Smooth muscle cell (in vitro differentiated cells): ENCODE results near the gene SKOR1. TPM values are rescaled to one million over a fixed set of nuclear protein-coding genes. Genes with fewer than 3 reads are reported as not detected.

Source experiments
- DNase-seq: peaks from one replicate; lab custom pipeline; 2025; ENCODE audit not compliant: unreplicated experiment; lab: John Stamatoyannopoulos, UW
- H2AFZ ChIP-seq: fragments of 200-600 bp; sonication (generic); 2 replicates; pipeline ENCODE4 v1.6.0; 2016; ENCODE audit warnings: antibody characterized with exemption, low read depth, mild to moderate bottlenecking
- H3F3A ChIP-seq: fragments of 200-600 bp; sonication (generic); 2 replicates; pipeline ENCODE4 v1.6.0; 2017; ENCODE audit warnings: antibody characterized with exemption, low read depth
- H3K27ac ChIP-seq: fragments of 200-600 bp; sonication (generic); 2 replicates; pipeline ENCODE4 v1.5.1; 2016; ENCODE audit warnings: low read depth, mild to moderate bottlenecking
- H3K27me3 ChIP-seq: fragments of 200-600 bp; sonication (generic); 2 replicates; pipeline ENCODE4 v1.6.1; 2016; ENCODE audit warnings: low read depth, mild to moderate bottlenecking
- H3K36me3 ChIP-seq: fragments of 200-600 bp; sonication (generic); 2 replicates; pipeline ENCODE4 v1.5.1; 2016; ENCODE audit warnings: low read depth
- H3K4me1 ChIP-seq: fragments of 200-600 bp; sonication (generic); 2 replicates; pipeline ENCODE4 v1.5.1; 2016; ENCODE audit warnings: low read depth
- H3K4me2 ChIP-seq: fragments of 200-600 bp; sonication (generic); 2 replicates; pipeline ENCODE4 v1.6.0; 2016; ENCODE audit warnings: mild to moderate bottlenecking
- H3K4me3 ChIP-seq: fragments of 200-600 bp; sonication (generic); 2 replicates; pipeline ENCODE4 v1.5.1; 2016; ENCODE audit warnings: mild to moderate bottlenecking
- H3K79me2 ChIP-seq: fragments of 200-600 bp; sonication (generic); 2 replicates; pipeline ENCODE4 v1.6.0; 2016; ENCODE audit warnings: low read depth, mild to moderate bottlenecking
- H3K9ac ChIP-seq: fragments of 200-600 bp; sonication (generic); 2 replicates; pipeline ENCODE4 v1.6.0; 2016; ENCODE audit warnings: low read depth
- H3K9me3 ChIP-seq: fragments of 200-600 bp; sonication (generic); replicated peaks from 2 replicates; pipeline ENCODE4 v1.5.1; 2016; ENCODE audit warnings: low read depth
- H4K20me1 ChIP-seq: fragments of 200-600 bp; sonication (generic); 2 replicates; pipeline ENCODE4 v1.6.0; 2016; ENCODE audit warnings: low read depth
- CTCF ChIP-seq: fragments of 200-600 bp; sonication (generic); IDR thresholded peaks from 2 replicates; pipeline ENCODE4 v1.5.1; 2017; ENCODE audit warnings: borderline replicate concordance, mild to moderate bottlenecking, antibody characterized with exemption; ENCODE audit not compliant: insufficient read depth, poor library complexity, severe bottlenecking
- WGBS: methylation state at CpG from one replicate; pipeline ENCODE4 v1.1.7; 2016; ENCODE audit warnings: low lambda C conversion rate; 5-methylcytosine and 5-hydroxymethylcytosine counted together
- polyA plus RNA-seq: library from polyadenylated mRNA; unstranded; fragments of >200 nt; fragmentation: Nextera tagmentation; extraction: Ambion mirVana; gene quantifications from 2 replicates; pipeline ENCODE4 v1.2.1, GENCODE V29; 2016
- total RNA-seq: library from RNA; depleted of rRNA; stranded (reverse); fragments of >200 nt; gene quantifications from 2 replicates; pipeline ENCODE4 v1.2.3, GENCODE V29; 2014

The SKOR1 gene
- total and polyA plus RNA-seq, 2 experiments from 2014 or later: 0.04 to 0.21 TPM

DNA sequence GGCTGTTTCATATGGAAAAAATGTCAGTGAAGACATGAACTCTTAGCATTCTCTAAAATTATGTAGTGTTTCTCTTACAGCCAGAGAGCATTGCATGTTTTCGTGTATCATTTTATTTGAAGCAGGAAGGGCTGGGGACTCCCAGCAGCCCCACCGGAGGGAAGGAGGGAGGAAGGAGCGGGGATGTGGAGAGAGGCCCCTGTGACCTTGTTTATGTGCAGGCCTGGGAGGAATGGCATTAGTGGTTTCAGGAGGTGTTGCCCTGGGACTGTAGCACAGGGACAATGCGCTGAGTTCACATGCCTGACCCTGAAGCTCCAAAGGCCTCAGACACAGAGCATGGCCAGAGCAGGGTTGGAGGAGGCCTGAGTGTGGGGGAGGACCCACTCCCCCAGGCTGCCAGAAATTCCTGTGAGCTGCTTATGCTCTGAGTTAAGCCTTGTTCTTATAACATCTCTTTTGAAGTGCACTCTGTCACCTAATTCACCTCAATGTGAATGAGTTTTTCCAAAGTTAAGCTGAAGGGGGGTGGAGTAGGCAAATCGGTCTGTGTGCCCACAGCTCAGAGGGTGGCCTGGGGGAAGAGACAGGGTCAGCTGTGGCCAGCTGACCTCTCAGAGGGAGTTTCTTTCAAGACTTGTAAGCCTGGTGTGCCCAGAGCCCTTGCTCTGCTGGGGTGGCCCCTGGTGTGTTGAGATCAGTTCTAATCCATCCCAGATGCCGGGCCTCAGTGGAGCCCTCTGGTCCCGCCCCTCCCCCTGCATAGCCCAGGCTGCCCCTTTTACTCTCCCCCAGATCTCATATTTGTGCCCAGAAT is 18.5 kb downstream of the SKOR1 start:
- H3K4me3 ChIP-seq: no peak overlapping the region
- no peak overlapping the region for H3K9ac ChIP-seq
- no peaks in the 10 kb centered on the region for H3K9me3 ChIP-seq
- no peak overlapping the region for H2AFZ ChIP-seq
- H3K36me3 ChIP-seq: no peaks in the 10 kb centered on the region
- peaks cover 38% of the 10 kb centered on the region for H3K4me1 ChIP-seq
- TF ChIP-seq CTCF: no peak
- DNase-seq: no peak
- no peaks in the 10 kb centered on the region for H3K79me2 ChIP-seq
- peaks cover 14% of the 10 kb centered on the region for H3F3A ChIP-seq
- H3K27me3 ChIP-seq: no peaks in the 10 kb centered on the region
- 17% methylated on average over 7 of the region's 7 CpGs for WGBS
- no peaks in the 10 kb centered on the region for H4K20me1 ChIP-seq
- H3K27ac ChIP-seq: peak overlapping the region; percentile 50
- peak overlapping the region; percentile 55 for H3K4me2 ChIP-seq

DNA sequence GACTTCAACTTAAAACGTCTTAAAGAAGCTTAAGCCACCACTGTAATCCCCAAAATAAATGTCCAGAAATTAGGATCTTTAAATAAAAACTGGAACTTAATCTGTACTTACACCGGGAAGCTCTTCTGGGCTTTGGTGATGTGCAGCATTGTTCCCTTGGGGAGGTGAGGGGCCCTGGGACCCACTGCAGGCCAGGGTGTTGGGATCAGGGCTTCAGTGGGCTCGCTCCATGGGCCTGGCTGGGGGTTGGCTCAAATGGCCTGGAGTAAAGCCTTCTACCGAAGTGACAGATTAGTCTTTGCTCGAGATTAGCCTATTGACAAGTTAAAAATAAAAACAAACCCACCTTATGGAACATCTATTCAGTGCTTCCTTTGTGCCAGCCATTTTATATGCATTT is 20.7 kb downstream of the SKOR1 start:
- Histone ChIP-seq H2AFZ (no peak overlapping the region), H3K27me3 (no peaks in the 10 kb centered on the region), H4K20me1 (no peaks in the 10 kb centered on the region), H3K79me2 (no peaks in the 10 kb centered on the region), H3K4me1 (peaks cover 31% of the 10 kb centered on the region), H3K4me2 (no peak overlapping the region), H3K9me3 (no peaks in the 10 kb centered on the region), H3K36me3 (no peaks in the 10 kb centered on the region), H3K9ac (no peak overlapping the region), H3K27ac (no peak overlapping the region), H3F3A (peaks cover 14% of the 10 kb centered on the region), H3K4me3 (no peak overlapping the region)
- no peak for DNase-seq
- no peak for TF ChIP-seq CTCF
- WGBS: 85% methylated on average over 5 of the region's 5 CpGs

- TF ChIP-seq CTCF: no peak
- no peak overlapping the region for H3K4me2 ChIP-seq
- H3K79me2 ChIP-seq: no peaks in the 10 kb centered on the region
Measured at GRCh38 chr15:67849538-67849937, 24.2 kb downstream of the SKOR1 start.

GRCh38 chr15:67850336-67850735 is 25.0 kb downstream of the SKOR1 start:
- Histone ChIP-seq H3K4me3 (no peak overlapping the region), H4K20me1 (no peaks in the 10 kb centered on the region), H3F3A (no peaks in the 10 kb centered on the region), H3K9ac (no peak overlapping the region), H3K27ac (no peak overlapping the region), H2AFZ (no peak overlapping the region), H3K27me3 (no peaks in the 10 kb centered on the region), H3K36me3 (no peaks in the 10 kb centered on the region), H3K9me3 (no peaks in the 10 kb centered on the region), H3K4me1 (no peaks in the 10 kb centered on the region), H3K79me2 (no peaks in the 10 kb centered on the region), H3K4me2 (no peak overlapping the region)
- 84% methylated on average over 7 of the region's 7 CpGs for WGBS
- TF ChIP-seq CTCF: no peak
- no peak for DNase-seq

More at GRCh38 chr15:67849538-67849937, 24.2 kb downstream of the SKOR1 start:
- 100% methylated on average over 1 of the region's 1 CpG for WGBS
- no peaks in the 10 kb centered on the region for H3K27me3 ChIP-seq
- no peak overlapping the region for H3K9ac ChIP-seq
- H3K4me3 ChIP-seq: no peak overlapping the region
- peaks cover 2% of the 10 kb centered on the region for H3F3A ChIP-seq
- no peak for DNase-seq
- H2AFZ ChIP-seq: no peak overlapping the region
- peaks cover 6% of the 10 kb centered on the region for H3K4me1 ChIP-seq
- no peaks in the 10 kb centered on the region for H3K9me3 ChIP-seq
- no peak overlapping the region for H3K27ac ChIP-seq
- H3K36me3 ChIP-seq: no peaks in the 10 kb centered on the region
- H4K20me1 ChIP-seq: no peaks in the 10 kb centered on the region
